ENCODE results near the gene GALK1. TPM values are rescaled to one million over a fixed set of nuclear protein-coding genes. Genes with fewer than 3 reads are reported as not detected.

Gene GALK1
- total and polyA plus RNA-seq, 9 of the 15 experiments (the other 6 are each of a cell fraction or from before 2014, with no cell fraction given), result 0.45 to 51.6 (median 17.4) TPM

GRCh38 chr17:75784473-75785015, 19.6 kb upstream of the GALK1 start, which contains the start of gene UNK (continued):
- TF ChIP-seq OTX1 (CRISPR knock-in tag; IDR thresholded peaks at IDR 0.05) (no peak; the same call in 1 of the 2 replicates), PURB (CRISPR knock-in tag; IDR thresholded peaks at IDR 0.05; ENCODE audit: low read depth) (no peak), CTBP1 (IDR thresholded peaks at IDR 0.05; ENCODE audit: borderline replicate concordance) (no peak; the same call in 1 of the 2 replicates), GATAD2A (IDR thresholded peaks at IDR 0.05) (no peak), NFE2L1 (tag; IDR thresholded peaks at IDR 0.05; ENCODE audit: borderline replicate concordance, low read depth) (no peak), KDM4B (IDR thresholded peaks at IDR 0.05; ENCODE audit: borderline replicate concordance in 2 of 2, low read depth in 1 of 2) (no peak; a peak in 1 of 4 replicates), ZNF668 (CRISPR knock-in tag; IDR thresholded peaks at IDR 0.05) (no peak), KLF6 (CRISPR knock-in tag; IDR thresholded peaks at IDR 0.05; ENCODE audit: borderline replicate concordance) (peak; percentile 75; the same call in 1 of the 2 replicates), PHB2 (IDR thresholded peaks at IDR 0.05; ENCODE audit: low read depth) (no peak), ZNF766 (CRISPR knock-in tag; conservative IDR thresholded peaks at IDR 0.05) (peak; percentile 98), CREBBP (IDR thresholded peaks at IDR 0.05; ENCODE audit: low read depth, low read length) (no peak), WHSC1 (IDR thresholded peaks at IDR 0.05; ENCODE audit: low read length) (no peak), NONO (IDR thresholded peaks at IDR 0.05; ENCODE audit: low read depth in 2 of 2, low read length in 1 of 2) (no peak), JUND (IDR thresholded peaks at IDR 0.05; ENCODE audit: borderline replicate concordance, low read depth, low read length) (no peak), JUND (tag; IDR thresholded peaks at IDR 0.05; ENCODE audit: borderline replicate concordance, low read depth, low read length) (no peak), TSC22D4 (tag; IDR thresholded peaks at IDR 0.05) (no peak), PATZ1 (CRISPR knock-in tag; IDR thresholded peaks at IDR 0.05; ENCODE audit: borderline replicate concordance) (no peak), MITF (IDR thresholded peaks at IDR 0.05) (no peak), SFPQ (IDR thresholded peaks at IDR 0.05; ENCODE audit: low read depth, low read length) (no peak), ZBTB9 (CRISPR knock-in tag; IDR thresholded peaks at IDR 0.05) (peak; percentile 64; the same call in 1 of the 2 replicates), ZFP1 (CRISPR knock-in tag; IDR thresholded peaks at IDR 0.05) (no peak), ZNF644 (tag; IDR thresholded peaks at IDR 0.05; ENCODE audit: low read depth) (peak; percentile 92)

Data from K562 (cell line).